B cell (primary cell): ENCODE data around the gene DAB1. TPM values are rescaled to one million over a fixed set of nuclear protein-coding genes. Genes with fewer than 3 reads are reported as not detected.

Source experiments
- ATAC-seq: fragments of 200-7000 bp; cut with Tn5 transposase; one replicate; pipeline ENCODE4 v1.10.0; 2021; ENCODE audit warnings: low read depth, mild to moderate bottlenecking, moderate number of reproducible peaks, moderate library complexity
- CTCF ChIA-PET: fragments of 350-600 bp; sonication (Branson Sonifier 250); formaldehyde crosslinking; loops from one replicate; lab custom pipeline; 2021; ENCODE audit warnings: antibody characterized with exemption, inconsistent platforms; lab: Charles Lee
- POLR2A ChIA-PET: fragments of 350-600 bp; sonication (Branson Sonifier 250); formaldehyde crosslinking; loops from one replicate; lab custom pipeline; 2021; ENCODE audit warnings: antibody characterized with exemption; lab: Charles Lee
- DNase-seq: peaks from one replicate; pipeline ENCODE4 v3.0.0; 2013
- H2AFZ ChIP-seq: 2 replicates; pipeline ENCODE4 v1.6.1; 2012; ENCODE audit warnings: mild to moderate bottlenecking, low read depth, low read length; ENCODE audit not compliant: insufficient read depth, poor library complexity, severe bottlenecking
- H3K27ac ChIP-seq, 2 donors: 1 replicate in 1 of 2; 2 replicates in 1 of 2; pipeline ENCODE4 v1.5.1; 2012 to 2013; ENCODE audit warnings: low read length in 2 of 2, mild to moderate bottlenecking in 2 of 2, moderate library complexity in 1 of 2
- H3K27me3 ChIP-seq, 4 experiments: fragments of 200-600 bp in 1 of 4; sonication (generic) in 1 of 4; replicated peaks in 1 of 4; 1 replicate in 2 of 4; 2 replicates in 2 of 4; pipeline versions ENCODE4 v1.6.1 to v1.7.0; 2013 to 2016; ENCODE audit warnings: low read length in 3 of 4, mild to moderate bottlenecking in 2 of 4, mixed read lengths in 1 of 4, moderate library complexity in 1 of 4; ENCODE audit not compliant: insufficient read depth in 4 of 4, control insufficient read depth in 3 of 4; ENCODE audit errors: control extremely low read depth in 1 of 4
- H3K36me3 ChIP-seq, 2 experiments: replicated peaks in 1 of 2; 1 replicate in 1 of 2; 2 replicates in 1 of 2; pipeline versions ENCODE4 v1.6.1 to v1.7.1; 2013; ENCODE audit warnings: low read length in 1 of 2; ENCODE audit not compliant: insufficient read depth in 2 of 2, control insufficient read depth in 1 of 2; ENCODE audit errors: control extremely low read depth in 1 of 2, extremely low read depth in 1 of 2
- H3K4me1 ChIP-seq, 2 donors: fragments of 200-600 bp in 1 of 2; sonication (generic) in 1 of 2; 1 replicate in 1 of 2; 2 replicates in 1 of 2; pipeline versions ENCODE4 v1.5.1 to v1.6.1; 2013 to 2017; ENCODE audit warnings: low read length in 2 of 2; ENCODE audit not compliant: control insufficient read depth in 2 of 2, insufficient read depth in 2 of 2
- H3K4me2 ChIP-seq: replicated peaks from 2 replicates; pipeline ENCODE3; 2012; ENCODE audit warnings: mild to moderate bottlenecking, low read depth, low read length; ENCODE audit not compliant: poor library complexity, severe bottlenecking
- H3K4me3 ChIP-seq, 5 experiments: fragments of 200-600 bp in 1 of 5; sonication (generic) in 1 of 5; 1 replicate in 3 of 5; 2 replicates in 2 of 5; pipeline versions ENCODE4 v1.5.1 to v1.7.0; 2011 to 2016; ENCODE audit warnings: low read length in 4 of 5, mild to moderate bottlenecking in 4 of 5, low read depth in 2 of 5, control low read depth in 1 of 5, moderate library complexity in 1 of 5; ENCODE audit not compliant: insufficient read depth in 1 of 5; ENCODE audit errors: control extremely low read depth in 1 of 5, extremely low read depth in 1 of 5
- H3K79me2 ChIP-seq: fragments of 200-600 bp; sonication (generic); one replicate; pipeline ENCODE4 v1.6.0; 2016; ENCODE audit warnings: low read length; ENCODE audit not compliant: control insufficient read depth, insufficient read depth
- H3K9ac ChIP-seq: fragments of 200-600 bp; sonication (generic); 2 replicates; pipeline ENCODE4 v1.6.1; 2017; ENCODE audit warnings: mild to moderate bottlenecking, low read length, moderate library complexity
- H3K9me3 ChIP-seq, 3 donors: one replicate each; pipeline versions ENCODE4 v1.6.1 to v1.7.1; 2013; ENCODE audit warnings: low read length in 2 of 3; ENCODE audit not compliant: control insufficient read depth in 2 of 3, insufficient read depth in 1 of 3; ENCODE audit errors: control extremely low read depth in 1 of 3
- H4K20me1 ChIP-seq: 2 replicates; pipeline ENCODE4 v1.6.0; 2012; ENCODE audit warnings: mild to moderate bottlenecking, low read length; ENCODE audit not compliant: insufficient read depth, control insufficient read depth, poor library complexity, severe bottlenecking
- H3K27ac Mint-ChIP-seq: one replicate; pipeline ENCODE4 v1.8.0; 2021; ENCODE audit warnings: mixed read lengths
- H3K27me3 Mint-ChIP-seq: one replicate; pipeline ENCODE4 v1.8.0; 2021; ENCODE audit warnings: mixed read lengths
- H3K4me1 Mint-ChIP-seq: one replicate; pipeline ENCODE4 v1.8.0; 2021; ENCODE audit warnings: mixed read lengths
- H3K4me3 Mint-ChIP-seq: one replicate; pipeline ENCODE4 v1.8.0; 2021; ENCODE audit warnings: mixed read lengths
- H3K9me3 Mint-ChIP-seq: one replicate; pipeline ENCODE4 v1.8.0; 2022; ENCODE audit warnings: mixed read lengths; ENCODE audit not compliant: insufficient read depth
- CTCF ChIP-seq: fragments of 200-600 bp; IDR thresholded peaks from one replicate; pipeline ENCODE4 v1.8.0; 2022; ENCODE audit warnings: antibody characterized with exemption, mild to moderate bottlenecking
- EZH2 ChIP-seq: IDR thresholded peaks from 2 replicates; pipeline ENCODE4 v1.6.1; 2012; ENCODE audit warnings: borderline replicate concordance, low read depth, mild to moderate bottlenecking, moderate library complexity, low read length; ENCODE audit not compliant: insufficient read depth, poor library complexity, severe bottlenecking
- WGBS: methylation state at CpG from one replicate; pipeline ENCODE4 v1.1.5; 2013; ENCODE audit warnings: missing lambda C conversion rate; ENCODE audit not compliant: insufficient coverage; 5-methylcytosine and 5-hydroxymethylcytosine counted together
- intact Hi-C: fragments of 100-400 bp; cut with micrococcal nuclease; formaldehyde crosslinking; loops from one replicate; pipeline ENCODE4 v1.10.0; 2022
- polyA plus RNA-seq: library from polyadenylated mRNA; depleted of rRNA; stranded (reverse); fragments of >200 nt; gene quantifications from 2 replicates; pipeline ENCODE4 v1.2.3, GENCODE V29; 2012
- total RNA-seq, 2 donors: library from RNA; stranded (reverse); fragments of 120-200 nt in 1 of 2; gene quantifications; 1 replicate in 1 of 2; 2 replicates in 1 of 2; pipeline versions ENCODE4 v1.2.3 to v1.2.4, GENCODE V29; 2013 to 2022

DAB1 gene
- total and polyA plus RNA-seq, 2 donors (not counting 1 experiment from before 2014, with no cell fraction given), result not detected

- no peaks in the 10 kb centered on the region for H3K79me2 ChIP-seq
- Mint-ChIP-seq H3K27ac (no peak overlapping the region), H3K4me3 (no peak overlapping the region), H3K9me3 (no peaks in the 10 kb centered on the region), H3K27me3 (no peaks in the 10 kb centered on the region), H3K4me1 (no peaks in the 10 kb centered on the region)
- TF ChIP-seq CTCF (no peak), EZH2 (no peak)
- DNase-seq (no peak), ATAC-seq (no peak)
- H4K20me1 ChIP-seq, result no peaks in the 10 kb centered on the region
- no peak overlapping the region for H2AFZ ChIP-seq
- no peaks in the 10 kb centered on the region for H3K4me1 ChIP-seq
- ChIA-PET POLR2A (no interaction called here), CTCF (no interaction called here)
- H3K9ac ChIP-seq, result no peak overlapping the region
- H3K27ac ChIP-seq, result no peak overlapping the region
- peaks cover 0 to 2% (median 0%) of the 10 kb centered on the region in 3 donors for H3K9me3 ChIP-seq
- H3K36me3 ChIP-seq, result no peaks in the 10 kb centered on the region
- intact Hi-C loops, result no loop called here
- peaks cover 0 to 4% (median 0%) of the 10 kb centered on the region in 4 experiments for H3K27me3 ChIP-seq
- no peak overlapping the region for H3K4me2 ChIP-seq
- no peak overlapping the region for H3K4me3 ChIP-seq
- no CpG with 5 or more reads among the region's 2 CpGs for WGBS
Measured at GRCh38 chr1:57188168-57188567, 235.7 kb downstream of the DAB1 start.

- no peak overlapping the region for H3K27ac Mint-ChIP-seq
- POLR2A ChIA-PET, result no interaction called here
Measured at GRCh38 chr1:57186455-57186854, 237.4 kb downstream of the DAB1 start.

More at GRCh38 chr1:57186455-57186854, 237.4 kb downstream of the DAB1 start:
- ATAC-seq, result no peak
- Histone ChIP-seq H3K79me2 (no peaks in the 10 kb centered on the region), H2AFZ (no peak overlapping the region), H3K4me3 (no peak overlapping the region), H3K9ac (no peak overlapping the region), H3K27ac (no peak overlapping the region), H4K20me1 (no peaks in the 10 kb centered on the region), H3K9me3 (no peaks in the 10 kb centered on the region), H3K4me2 (no peak overlapping the region), H3K4me1 (no peaks in the 10 kb centered on the region), H3K36me3 (no peaks in the 10 kb centered on the region), H3K27me3 (peaks cover 0 to 4% (median 0%) of the 10 kb centered on the region in 4 experiments)
- CTCF ChIA-PET, result no interaction called here
- H3K9me3 Mint-ChIP-seq, result no peaks in the 10 kb centered on the region
- H3K27me3 Mint-ChIP-seq, result no peaks in the 10 kb centered on the region
- intact Hi-C loops, result no loop called here
- no peak overlapping the region for H3K4me3 Mint-ChIP-seq
- TF ChIP-seq EZH2, result no peak
- no peak for TF ChIP-seq CTCF
- DNase-seq, result no peak
- no CpG with 5 or more reads among the region's 3 CpGs for WGBS
- H3K4me1 Mint-ChIP-seq, result no peaks in the 10 kb centered on the region
